ENCODE measurements around the gene PHLDB3. TPM values are rescaled to one million over a fixed set of nuclear protein-coding genes. Genes with fewer than 3 reads are reported as not detected.
A peak's percentile ranks its signal among the peaks of the same experiment; 100 is the strongest.
"Not testable (repeated sequence)": the region's sequence is repeated elsewhere in the genome, so short reads cannot be mapped to it uniquely, and the experiment has no call there.

PHLDB3 gene
- total RNA-seq (10 to 100 TPM; 24.2 to 40.5 TPM), total RNA-seq (17.9 to 29.1 reads per million in 2 donors)

DNA sequence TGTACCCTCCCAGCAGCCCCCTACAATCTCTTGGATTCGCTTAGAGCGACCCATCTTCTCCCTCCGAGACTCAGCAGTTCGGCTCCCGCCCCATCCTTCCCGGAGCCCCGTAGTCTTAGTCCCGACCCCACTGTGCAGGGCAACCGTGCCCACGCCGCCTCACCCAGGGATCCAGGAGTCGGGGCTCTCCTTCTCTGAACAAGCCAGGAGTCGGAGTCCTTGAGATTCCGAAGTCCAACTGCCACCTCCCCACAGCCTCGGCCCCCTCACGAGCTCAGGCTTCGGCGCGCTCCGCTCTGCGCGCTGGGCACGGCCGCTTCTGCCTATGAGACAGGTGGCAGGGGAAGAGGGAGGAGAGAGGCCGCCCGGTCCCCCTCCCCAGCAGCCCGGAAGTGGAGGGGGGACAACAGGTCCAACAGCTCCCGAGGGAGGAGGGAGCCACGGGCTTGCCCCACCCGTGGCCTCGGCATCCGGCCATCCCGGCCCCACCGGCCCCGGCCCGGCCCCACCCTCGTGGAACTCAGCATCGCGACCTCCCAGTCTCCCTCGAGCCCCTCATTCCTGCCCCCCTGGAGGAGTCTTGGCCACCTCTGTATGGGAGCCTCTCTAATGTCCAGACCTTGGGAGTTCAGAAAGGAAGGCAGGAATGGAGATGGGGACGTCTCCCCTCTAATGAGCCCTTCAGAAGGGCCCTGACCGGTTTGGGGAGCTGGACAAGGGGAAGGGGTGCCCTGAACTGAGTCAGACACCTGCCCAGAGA is at the start of gene PHLDB3:
PHLDB3 (minus strand) TSS at position 321 of the 760 bp plus-strand sequence. CDS start 628 bp downstream, outside the sequence.
- H3K36me3 Mint-ChIP-seq (ENCODE audit: low read depth): peaks cover 11% of the 10 kb centered on the region
- H3K4me3 Mint-ChIP-seq: peak within 1 kb of the TSS; percentile 96
- peaks cover 25% of the 10 kb centered on the region for H3K4me1 Mint-ChIP-seq
- DNase-seq (peak; percentile 28 to 38 (median 32)), ATAC-seq (peak; percentile 45)
- no peaks in the 10 kb centered on the region for H3K27me3 Mint-ChIP-seq
- peak within 1 kb of the TSS; percentile 94 for H3K27ac Mint-ChIP-seq
- H3K9me3 ChIP-seq (ENCODE audit: control insufficient read depth, low read length, poor library complexity, severe bottlenecking): no peaks in the 10 kb centered on the region

DNA sequence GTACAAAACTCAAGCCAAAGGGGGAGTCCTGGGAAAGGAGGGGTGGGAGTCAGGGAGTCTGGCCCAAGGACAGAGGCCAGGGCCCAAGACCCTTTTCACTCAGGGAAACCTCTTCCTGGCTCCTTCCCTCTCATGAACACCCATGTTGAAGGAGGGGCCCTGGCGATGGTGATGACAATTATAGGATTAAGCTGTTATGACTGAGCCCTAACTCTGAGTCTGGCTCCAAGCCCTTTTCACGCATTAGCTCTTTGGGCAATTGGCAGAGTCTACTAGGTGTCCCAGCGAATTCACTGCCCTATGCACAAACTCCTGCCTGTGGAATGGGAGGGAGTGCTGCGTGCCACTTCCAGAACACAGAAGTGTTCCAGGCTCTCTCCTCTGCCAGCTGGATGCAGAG is 49.1 kb upstream of the PHLDB3 start:
- ATAC-seq: no peak
- H3K4me1 Mint-ChIP-seq: peaks cover 12% of the 10 kb centered on the region
- peak overlapping the region; percentile 47 for H3K27ac Mint-ChIP-seq
- peaks cover 6% of the 10 kb centered on the region for H3K36me3 Mint-ChIP-seq (ENCODE audit: low read depth)
- H3K27me3 Mint-ChIP-seq: no peaks in the 10 kb centered on the region
- no peak overlapping the region for H3K4me3 Mint-ChIP-seq
- H3K9me3 ChIP-seq (ENCODE audit: control insufficient read depth, low read length, poor library complexity, severe bottlenecking): no peaks in the 10 kb centered on the region
- no peak for DNase-seq

DNA sequence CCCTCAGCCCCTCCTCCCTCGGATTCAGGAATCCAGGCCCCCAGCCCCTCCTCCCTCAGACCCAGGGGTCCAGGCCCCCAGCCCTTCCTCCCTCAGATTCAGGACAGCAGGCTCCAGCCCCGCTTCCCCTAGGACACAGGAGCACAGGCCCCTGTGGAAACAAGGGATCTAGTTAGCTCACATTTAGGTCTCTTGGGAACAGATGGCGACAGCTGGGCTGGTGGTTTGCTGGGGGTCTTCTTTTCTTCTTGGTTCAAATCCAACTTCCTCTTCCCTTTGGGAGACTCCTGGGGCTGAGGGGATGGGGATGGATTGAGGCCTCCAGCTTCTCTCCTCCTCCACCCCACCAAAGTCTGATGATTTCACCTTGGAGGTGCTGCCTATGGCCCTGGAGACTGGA is 48.1 kb upstream of the PHLDB3 start:
- no peaks in the 10 kb centered on the region for H3K27me3 Mint-ChIP-seq
- H3K4me3 Mint-ChIP-seq: no peak overlapping the region
- no peak for ATAC-seq
- peaks cover 12% of the 10 kb centered on the region for H3K4me1 Mint-ChIP-seq
- peaks cover 6% of the 10 kb centered on the region for H3K36me3 Mint-ChIP-seq (ENCODE audit: low read depth)
- DNase-seq: no peak
- no peaks in the 10 kb centered on the region for H3K9me3 ChIP-seq (ENCODE audit: control insufficient read depth, low read length, poor library complexity, severe bottlenecking)
- H3K27ac Mint-ChIP-seq: no peak overlapping the region

GRCh38 chr19:43552198-43552450 is 47.6 kb upstream of the PHLDB3 start:
- H3K4me3 Mint-ChIP-seq: no peak overlapping the region
- H3K4me1 Mint-ChIP-seq: peaks cover 12% of the 10 kb centered on the region

GRCh38 chr19:43551399-43552197 is 47.1 kb upstream of the PHLDB3 start:
- Mint-ChIP-seq H3K4me1 (peaks cover 12% of the 10 kb centered on the region), H3K27me3 (no peaks in the 10 kb centered on the region)

More at GRCh38 chr19:43552198-43552450, 47.6 kb upstream of the PHLDB3 start:
- H3K9me3 ChIP-seq (ENCODE audit: control insufficient read depth, low read length, poor library complexity, severe bottlenecking): no peaks in the 10 kb centered on the region
- Mint-ChIP-seq H3K27ac (no peak overlapping the region), H3K36me3 (ENCODE audit: low read depth) (peaks cover 6% of the 10 kb centered on the region), H3K27me3 (no peaks in the 10 kb centered on the region)
- no peak for DNase-seq
- no peak for ATAC-seq

DNA sequence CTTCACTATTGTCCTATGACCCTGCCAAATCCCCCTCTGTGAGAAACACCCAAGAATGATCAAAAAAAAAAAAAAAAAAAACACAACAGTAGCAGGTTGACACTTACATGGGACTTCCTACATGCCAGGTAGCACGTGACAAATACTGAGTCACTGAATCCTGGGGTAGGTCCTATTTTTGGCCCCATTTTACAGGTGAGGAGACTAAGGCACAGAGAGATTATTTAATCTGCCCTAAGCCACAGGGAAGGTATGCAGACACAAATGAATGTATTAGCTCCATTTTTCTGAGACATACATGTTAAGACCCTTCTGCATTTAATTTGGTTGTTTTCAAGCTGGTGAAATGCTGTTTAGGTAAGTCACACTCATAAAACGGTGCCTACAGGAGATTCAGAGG is 44.2 kb upstream of the PHLDB3 start:
- no peak for DNase-seq
- Mint-ChIP-seq H3K27me3 (no peaks in the 10 kb centered on the region), H3K4me3 (no peak overlapping the region), H3K36me3 (ENCODE audit: low read depth) (peaks cover 6% of the 10 kb centered on the region), H3K4me1 (peaks cover 3% of the 10 kb centered on the region), H3K27ac (no peak overlapping the region)
- no peaks in the 10 kb centered on the region for H3K9me3 ChIP-seq (ENCODE audit: control insufficient read depth, low read length, poor library complexity, severe bottlenecking)
- ATAC-seq: no peak

More at GRCh38 chr19:43551399-43552197, 47.1 kb upstream of the PHLDB3 start:
- no peak for ATAC-seq
- no peaks in the 10 kb centered on the region for H3K9me3 ChIP-seq (ENCODE audit: control insufficient read depth, low read length, poor library complexity, severe bottlenecking)
- Mint-ChIP-seq H3K4me3 (no peak overlapping the region), H3K36me3 (ENCODE audit: low read depth) (peaks cover 6% of the 10 kb centered on the region), H3K27ac (no peak overlapping the region)
- no peak for DNase-seq

DNA sequence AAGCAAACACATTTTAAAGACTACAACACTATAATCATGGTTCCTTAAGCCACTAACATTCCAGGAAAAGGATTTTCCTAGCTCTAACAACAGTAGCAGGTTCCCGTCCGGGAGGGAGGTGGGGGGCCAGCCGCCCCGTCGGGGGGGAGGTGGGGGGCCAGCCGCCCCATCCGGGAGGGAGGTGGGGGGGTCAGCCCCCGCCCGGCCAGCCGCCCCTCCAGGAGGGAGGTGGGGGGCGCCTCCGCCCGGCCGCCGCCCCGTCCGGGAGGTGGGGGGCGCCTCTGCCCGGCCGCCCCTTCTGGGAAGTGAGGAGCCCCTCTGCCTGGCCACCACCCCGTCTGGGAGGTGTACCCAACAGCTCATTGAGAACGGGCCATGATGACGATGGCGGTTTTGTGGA is 43.4 kb upstream of the PHLDB3 start:
- not testable (repeated sequence) for H3K27ac Mint-ChIP-seq; H3K4me1 Mint-ChIP-seq; ATAC-seq; DNase-seq; H3K9me3 ChIP-seq (ENCODE audit: control insufficient read depth, low read length, poor library complexity, severe bottlenecking); H3K36me3 Mint-ChIP-seq (ENCODE audit: low read depth); H3K27me3 Mint-ChIP-seq; H3K4me3 Mint-ChIP-seq

DNA sequence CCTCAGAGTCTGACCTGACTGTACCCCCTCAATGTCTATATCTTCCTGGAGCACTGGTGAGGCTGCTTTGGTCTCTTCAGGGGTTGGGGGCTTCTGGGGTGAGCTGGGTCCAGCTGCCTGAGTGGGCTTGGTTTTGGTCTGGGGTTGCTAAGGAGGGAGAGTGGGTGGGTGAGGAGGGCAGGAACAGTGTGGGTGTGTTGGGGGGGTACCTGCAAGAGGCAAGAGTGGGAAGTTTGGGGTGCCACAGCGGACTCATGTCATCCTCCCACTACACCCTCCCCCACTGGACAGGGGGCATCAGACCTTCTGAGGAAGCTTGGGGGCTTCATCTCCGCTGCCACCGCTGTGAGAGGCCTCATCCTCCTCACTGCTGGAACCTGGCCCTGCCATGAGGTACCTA is 42.0 kb upstream of the PHLDB3 start:
- Mint-ChIP-seq H3K4me1 (peaks cover under 1% of the 10 kb centered on the region), H3K36me3 (ENCODE audit: low read depth) (peaks cover 6% of the 10 kb centered on the region), H3K27me3 (no peaks in the 10 kb centered on the region), H3K27ac (no peak overlapping the region), H3K4me3 (no peak overlapping the region)
- no peak for ATAC-seq
- no peak for DNase-seq
- H3K9me3 ChIP-seq (ENCODE audit: control insufficient read depth, low read length, poor library complexity, severe bottlenecking): no peaks in the 10 kb centered on the region

DNA sequence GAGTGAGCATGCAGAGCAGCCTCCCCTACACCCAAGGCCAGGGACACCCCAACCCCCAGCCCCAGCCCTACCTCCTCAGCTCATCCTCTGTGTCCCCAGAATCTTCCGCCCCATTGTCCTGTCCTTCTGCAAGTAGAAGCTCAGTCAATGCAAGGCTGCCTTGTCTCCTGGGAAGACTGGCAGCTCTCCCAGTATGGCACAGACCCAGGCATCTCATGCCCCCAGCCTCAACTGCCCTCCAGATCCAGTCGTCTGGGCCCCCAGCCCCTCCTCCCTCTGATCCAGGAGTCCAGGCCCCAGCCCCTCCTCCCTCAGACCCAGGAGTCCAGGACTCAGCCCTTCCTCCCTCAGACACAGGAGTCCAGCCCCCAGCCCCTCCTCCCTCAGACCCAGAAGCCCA is 41.4 kb upstream of the PHLDB3 start:
- Mint-ChIP-seq H3K4me3 (no peak overlapping the region), H3K36me3 (ENCODE audit: low read depth) (peaks cover 7% of the 10 kb centered on the region), H3K27ac (no peak overlapping the region), H3K4me1 (no peaks in the 10 kb centered on the region), H3K27me3 (no peaks in the 10 kb centered on the region)
- no peaks in the 10 kb centered on the region for H3K9me3 ChIP-seq (ENCODE audit: control insufficient read depth, low read length, poor library complexity, severe bottlenecking)
- no peak for DNase-seq
- no peak for ATAC-seq

- DNase-seq (no peak), ATAC-seq (no peak)
- no peaks in the 10 kb centered on the region for H3K4me1 Mint-ChIP-seq
- peaks cover 5% of the 10 kb centered on the region for H3K36me3 Mint-ChIP-seq (ENCODE audit: low read depth)
- no peaks in the 10 kb centered on the region for H3K9me3 ChIP-seq (ENCODE audit: control insufficient read depth, low read length, poor library complexity, severe bottlenecking)
- no peak overlapping the region for H3K4me3 Mint-ChIP-seq
- H3K27ac Mint-ChIP-seq: peak overlapping the region; percentile 86
- H3K27me3 Mint-ChIP-seq: no peaks in the 10 kb centered on the region
These were observed 40.7 kb upstream of the PHLDB3 start for GRCh38 chr19:43545276-43545675.

DNA sequence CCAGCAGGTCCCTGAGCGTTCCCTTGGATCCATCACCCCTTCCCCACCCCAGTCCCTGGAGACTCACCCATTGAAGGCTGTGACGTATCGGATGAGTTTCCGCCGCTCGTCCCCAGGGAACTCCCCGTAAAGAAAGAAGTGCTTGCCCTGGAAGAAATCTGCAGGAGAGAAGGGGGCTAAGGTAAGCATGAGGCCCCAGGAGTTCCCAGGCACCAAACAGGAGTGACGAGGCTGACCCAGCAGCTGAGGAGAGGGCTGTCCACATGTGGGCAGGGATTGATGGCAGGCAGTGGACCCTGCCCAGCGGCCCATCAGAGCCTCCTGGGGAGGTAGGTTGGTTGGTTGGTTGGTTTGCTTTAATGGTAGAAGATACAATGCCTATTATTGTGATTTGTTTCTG is 39.5 kb upstream of the PHLDB3 start:
- H3K4me1 Mint-ChIP-seq: no peaks in the 10 kb centered on the region
- H3K4me3 Mint-ChIP-seq: no peak overlapping the region
- no peaks in the 10 kb centered on the region for H3K9me3 ChIP-seq (ENCODE audit: control insufficient read depth, low read length, poor library complexity, severe bottlenecking)
- H3K36me3 Mint-ChIP-seq (ENCODE audit: low read depth): peaks cover 8% of the 10 kb centered on the region
- no peak for DNase-seq
- H3K27ac Mint-ChIP-seq: no peak overlapping the region
- H3K27me3 Mint-ChIP-seq: no peaks in the 10 kb centered on the region
- no peak for ATAC-seq

DNA sequence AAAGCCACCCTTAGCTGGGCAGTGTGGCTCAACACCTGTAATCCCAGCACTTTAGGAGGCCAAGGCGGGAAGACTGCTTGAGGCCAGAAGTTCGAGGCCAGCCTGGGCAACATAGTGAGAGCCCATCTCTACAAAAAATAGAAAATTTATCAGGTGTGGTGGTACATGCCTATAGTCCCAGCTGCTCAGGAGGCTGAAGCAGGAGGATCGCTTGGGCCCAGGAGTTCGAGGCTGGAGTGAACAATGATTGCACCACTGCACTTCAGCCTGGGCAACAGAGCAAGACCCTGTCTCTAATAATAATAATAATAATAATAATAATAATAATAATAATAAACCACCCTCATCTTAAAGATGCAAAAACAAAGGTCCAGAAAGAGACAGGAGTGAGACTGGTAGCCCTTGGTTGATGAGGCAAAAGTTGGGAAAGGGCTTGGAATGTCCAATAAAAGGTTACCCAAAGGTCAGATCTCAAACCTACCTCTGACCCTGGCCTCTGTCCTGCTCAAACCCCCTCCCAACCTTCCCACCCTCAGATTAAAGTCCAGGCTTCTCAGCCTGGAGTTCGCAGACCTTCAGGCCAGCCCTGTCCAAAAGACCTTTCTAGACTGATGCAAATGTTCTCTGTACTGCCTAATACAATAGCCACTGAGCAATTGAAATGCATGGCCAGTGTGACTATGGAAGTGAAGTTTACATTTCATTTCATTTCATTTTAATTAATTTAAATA is 37.5 kb upstream of the PHLDB3 start:
- no peak overlapping the region for H3K4me3 Mint-ChIP-seq
- H3K27ac Mint-ChIP-seq: no peak overlapping the region
- H3K36me3 Mint-ChIP-seq (ENCODE audit: low read depth): peaks cover 8% of the 10 kb centered on the region
- no peaks in the 10 kb centered on the region for H3K4me1 Mint-ChIP-seq
- H3K27me3 Mint-ChIP-seq: no peaks in the 10 kb centered on the region
- no peak for DNase-seq
- H3K9me3 ChIP-seq (ENCODE audit: control insufficient read depth, low read length, poor library complexity, severe bottlenecking): no peaks in the 10 kb centered on the region
- ATAC-seq: no peak

DNA sequence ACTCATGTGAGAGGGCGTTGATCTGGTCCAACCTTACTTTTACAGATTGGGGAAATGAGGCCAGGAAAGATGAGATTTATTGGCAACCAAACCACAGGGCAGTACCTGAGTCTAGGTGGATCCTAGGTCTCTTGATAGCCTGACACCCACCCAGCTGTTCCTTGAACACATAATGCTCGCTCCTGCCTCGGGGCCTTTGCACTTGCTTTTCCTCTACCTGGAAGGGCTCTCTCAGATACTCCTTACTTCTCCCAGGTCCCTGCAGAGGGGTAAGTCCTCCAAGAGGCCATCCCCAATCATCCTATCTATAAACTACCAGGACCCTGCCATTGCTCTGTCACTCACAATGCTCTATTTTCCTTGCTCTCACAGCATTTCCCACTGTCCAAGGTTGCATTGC is 35.8 kb upstream of the PHLDB3 start:
- no peaks in the 10 kb centered on the region for H3K9me3 ChIP-seq (ENCODE audit: control insufficient read depth, low read length, poor library complexity, severe bottlenecking)
- Mint-ChIP-seq H3K4me3 (no peak overlapping the region), H3K27ac (no peak overlapping the region), H3K4me1 (peaks cover 1% of the 10 kb centered on the region), H3K27me3 (no peaks in the 10 kb centered on the region), H3K36me3 (ENCODE audit: low read depth) (peaks cover 8% of the 10 kb centered on the region)
- ATAC-seq (no peak), DNase-seq (no peak)

All from T-helper 17 cell (primary cell).